Measurements from ENCODE around the gene CHURC1.

CHURC1 gene

DNA sequence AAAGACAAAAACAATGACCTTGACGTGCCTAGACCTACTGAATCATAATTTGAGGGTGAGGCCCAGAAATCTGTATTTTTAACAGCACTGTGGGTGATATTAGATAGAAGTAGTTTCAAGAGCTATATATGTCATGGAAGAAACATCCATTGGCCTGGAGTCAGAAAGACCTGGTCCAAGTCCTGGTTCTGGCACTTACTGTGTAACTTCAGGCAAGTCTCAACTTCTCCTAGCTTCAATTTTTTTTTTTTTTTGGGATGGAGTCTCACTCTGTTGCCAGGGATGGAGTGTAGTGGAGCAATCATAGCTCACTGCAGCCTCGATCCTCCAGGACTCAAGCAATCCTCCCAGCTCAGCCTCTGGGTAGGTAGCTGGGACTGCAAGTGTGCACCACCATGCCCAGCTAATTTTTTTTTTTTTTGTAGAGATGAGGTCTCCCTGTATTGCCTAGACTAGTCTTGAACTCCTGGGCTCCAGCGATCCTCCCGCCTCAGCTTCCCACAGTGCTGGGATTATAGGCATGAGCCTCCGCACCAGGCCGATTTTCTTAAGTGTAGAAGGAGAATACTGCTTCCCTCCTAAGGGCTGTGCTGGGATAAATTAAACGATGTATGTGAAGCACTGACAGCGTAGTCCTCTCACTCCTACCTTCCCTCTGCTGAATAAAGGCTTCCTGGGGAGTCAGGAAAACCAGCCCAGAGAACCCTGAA is 42.6 kb downstream of the CHURC1 start:
- DNase-seq (ENCODE audit: low read depth) = no peak

DNA sequence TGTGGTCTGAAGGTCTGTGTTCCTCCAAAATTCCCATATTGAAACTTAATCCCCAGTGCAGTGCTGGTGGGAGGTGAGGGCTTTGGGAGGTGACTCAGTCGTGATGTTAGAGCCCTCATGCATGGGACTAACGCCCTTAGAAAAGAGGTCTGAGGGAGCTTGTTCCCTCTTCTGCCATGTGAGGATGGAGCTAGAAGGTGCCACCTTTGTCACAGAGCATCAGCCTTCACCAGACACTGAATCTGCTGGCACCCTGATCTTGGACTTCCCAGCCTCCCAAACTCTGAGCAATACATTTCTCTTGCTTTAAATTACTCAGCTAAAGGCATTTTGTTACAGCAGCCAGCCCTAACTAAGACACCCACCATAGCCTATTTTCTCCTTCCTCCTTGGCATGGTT is 43.9 kb downstream of the CHURC1 start:
- no peak for DNase-seq (ENCODE audit: low read depth)

DNA sequence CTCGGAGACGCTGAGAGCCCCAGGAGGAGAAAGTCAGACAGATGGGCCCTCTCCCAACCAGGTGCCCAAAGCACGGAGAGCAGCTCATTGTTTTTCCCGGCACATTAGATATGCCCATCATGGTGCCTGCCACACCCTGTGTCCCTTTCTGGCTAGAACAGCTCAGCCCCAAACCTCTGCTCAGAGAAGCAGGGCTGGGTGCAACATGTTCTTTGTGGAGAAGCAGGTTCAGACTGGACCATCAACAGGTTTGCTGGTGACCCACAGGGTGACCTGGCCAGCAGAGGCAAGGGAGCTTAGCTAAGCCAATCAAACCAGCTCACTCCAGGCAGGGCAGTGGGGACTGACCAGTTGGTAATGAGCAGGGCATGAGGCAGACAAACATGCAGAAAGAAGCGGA is 44.5 kb downstream of the CHURC1 start:
- no peak for DNase-seq (ENCODE audit: low read depth)

DNA sequence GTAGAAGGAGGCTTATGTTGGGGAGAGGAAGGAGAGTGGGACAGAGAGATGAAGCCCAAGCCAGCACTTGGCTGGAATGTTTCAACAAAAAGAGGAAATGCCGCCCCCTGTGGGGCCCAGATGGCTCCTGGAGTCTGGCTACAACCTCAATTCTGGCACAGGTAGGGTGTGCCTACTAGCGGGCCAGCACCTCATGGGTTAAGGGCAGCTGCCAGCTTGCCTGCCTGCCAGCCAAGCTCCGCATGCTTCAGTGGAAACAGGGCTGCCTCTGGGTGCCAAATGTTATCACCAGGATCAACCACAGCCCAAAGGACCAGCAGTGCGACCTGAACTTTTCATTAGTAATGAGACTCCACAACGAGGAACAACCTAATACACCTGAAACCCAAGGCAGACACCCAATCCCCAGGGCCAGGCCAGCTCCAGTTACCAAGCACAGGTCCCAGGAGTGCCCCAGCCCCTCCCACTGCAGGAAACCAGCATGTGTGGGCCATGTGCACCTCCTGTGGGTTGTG is 46.6 kb downstream of the CHURC1 start:
- no peak for DNase-seq (ENCODE audit: low read depth)

DNA sequence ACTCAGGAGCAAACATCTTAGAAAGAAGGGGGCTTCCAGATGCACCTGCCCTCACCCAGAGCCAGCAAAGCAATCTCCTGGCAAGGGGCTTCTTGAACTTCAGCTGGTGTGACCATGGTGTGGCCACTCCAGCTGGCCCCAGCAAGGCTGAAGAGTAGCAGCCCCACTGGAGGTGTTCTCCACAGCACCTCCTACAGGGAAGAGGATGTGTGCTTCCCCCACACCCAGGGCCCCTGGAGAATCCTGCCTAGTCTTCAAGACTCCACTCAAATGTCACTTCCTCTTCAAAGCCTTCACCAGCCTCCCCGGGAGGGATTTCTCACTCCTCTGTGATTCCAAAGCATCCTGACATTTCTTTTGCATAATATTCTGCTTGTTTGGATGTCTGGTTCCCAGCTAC is 49.4 kb downstream of the CHURC1 start:
- DNase-seq (ENCODE audit: low read depth) = no peak

DNA sequence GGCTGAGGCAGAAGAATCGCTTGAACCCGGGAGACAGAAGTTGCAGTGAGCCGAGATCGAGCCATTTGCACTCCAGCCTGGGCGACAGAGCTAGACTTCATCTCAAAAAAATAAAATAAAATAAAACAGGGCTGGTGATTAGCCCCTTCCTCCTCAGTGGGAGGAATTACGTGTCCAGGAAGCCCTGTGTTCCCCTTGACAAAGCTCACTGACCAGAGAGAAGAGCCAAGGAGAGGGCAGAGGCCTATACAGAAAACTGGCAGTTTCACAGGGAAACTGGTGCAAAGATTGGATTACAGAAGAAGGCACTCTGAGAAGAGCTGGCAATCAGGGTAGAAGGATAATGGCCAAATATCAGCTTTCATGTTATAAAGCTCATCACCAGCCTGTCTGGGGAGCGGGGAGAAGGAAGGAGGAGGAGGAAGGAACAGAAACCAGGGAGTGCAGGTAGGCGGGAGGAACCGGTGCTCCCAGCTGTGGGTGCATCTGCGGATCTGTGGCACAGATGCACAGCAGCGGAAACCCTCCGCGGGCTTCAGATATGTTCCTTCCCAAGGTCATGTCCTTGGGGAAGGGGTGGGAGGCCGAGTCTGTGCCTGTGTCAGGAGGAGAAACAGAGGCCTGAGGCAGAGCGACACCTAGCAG is 51.2 kb downstream of the CHURC1 start:
- DNase-seq (ENCODE audit: low read depth) = no peak

DNA sequence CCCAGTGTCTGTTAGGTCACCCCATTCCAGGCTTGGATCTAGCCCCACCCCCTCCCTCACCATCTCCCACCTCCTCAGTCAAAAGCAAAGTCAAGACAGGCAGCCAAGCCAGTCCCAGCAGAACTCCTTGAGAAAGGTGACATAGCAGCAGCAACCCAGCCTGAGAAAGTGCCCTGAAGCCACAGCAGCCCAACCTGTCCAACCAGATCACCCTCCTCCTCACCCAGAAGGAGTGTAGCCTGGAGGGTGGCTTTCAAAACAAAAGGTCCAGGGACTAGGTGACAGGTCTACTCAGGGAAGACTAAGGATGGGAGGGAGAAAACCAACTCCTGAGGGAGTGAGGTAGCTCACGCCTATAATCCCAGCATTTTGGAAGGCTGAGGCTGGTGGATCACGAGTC is 52.7 kb downstream of the CHURC1 start:
- no peak for DNase-seq (ENCODE audit: low read depth)

DNA sequence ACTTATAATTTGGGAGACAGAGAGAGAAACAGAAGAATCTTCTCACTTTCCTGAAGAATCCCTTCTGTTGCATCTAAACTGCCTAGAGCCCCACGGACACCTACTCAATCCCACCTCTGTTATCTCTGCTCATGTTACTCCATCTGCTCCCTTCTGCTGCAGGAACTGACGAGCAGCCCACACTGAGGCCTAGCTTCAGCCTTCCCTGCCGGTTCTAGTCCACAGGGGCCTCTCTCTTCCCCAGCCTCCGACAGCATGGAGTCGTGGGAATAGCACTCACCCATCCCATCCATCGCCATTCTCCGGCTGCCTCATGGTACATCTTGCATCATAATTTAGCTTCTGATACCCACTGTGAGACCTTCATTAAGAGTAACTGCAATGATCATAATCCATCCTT is 53.9 kb downstream of the CHURC1 start:
- DNase-seq (ENCODE audit: low read depth) = no peak

GRCh38 chr14:64968651-64969050 is 54.4 kb downstream of the CHURC1 start:
- DNase-seq (ENCODE audit: low read depth) = no peak

DNA sequence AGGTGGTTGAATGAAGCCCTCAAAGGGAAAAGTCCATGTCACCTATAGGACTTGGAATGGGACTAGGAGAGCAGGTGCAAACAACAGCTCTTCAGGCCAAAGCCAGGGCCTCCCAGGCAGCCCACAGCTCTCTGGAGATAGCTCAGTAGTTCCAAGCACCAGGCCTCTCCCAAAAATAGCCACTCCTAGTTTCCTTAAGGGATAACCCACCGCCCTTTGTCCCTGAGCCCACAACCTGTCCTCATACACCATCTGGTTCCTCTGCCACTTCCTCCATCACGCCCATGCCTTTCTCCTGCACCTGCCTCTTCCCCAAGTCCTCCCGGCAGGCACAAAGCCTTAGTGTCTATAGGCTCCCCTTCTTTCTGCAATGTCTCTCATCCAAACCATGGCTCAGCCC is 55.8 kb downstream of the CHURC1 start:
- no peak for DNase-seq (ENCODE audit: low read depth)

- no peak for DNase-seq (ENCODE audit: low read depth)
Observed at GRCh38 chr14:64970776-64971477, 56.7 kb downstream of the CHURC1 start.

- no peak for DNase-seq (ENCODE audit: low read depth)
Observed at GRCh38 chr14:64971491-64971942, 57.3 kb downstream of the CHURC1 start.

DNA sequence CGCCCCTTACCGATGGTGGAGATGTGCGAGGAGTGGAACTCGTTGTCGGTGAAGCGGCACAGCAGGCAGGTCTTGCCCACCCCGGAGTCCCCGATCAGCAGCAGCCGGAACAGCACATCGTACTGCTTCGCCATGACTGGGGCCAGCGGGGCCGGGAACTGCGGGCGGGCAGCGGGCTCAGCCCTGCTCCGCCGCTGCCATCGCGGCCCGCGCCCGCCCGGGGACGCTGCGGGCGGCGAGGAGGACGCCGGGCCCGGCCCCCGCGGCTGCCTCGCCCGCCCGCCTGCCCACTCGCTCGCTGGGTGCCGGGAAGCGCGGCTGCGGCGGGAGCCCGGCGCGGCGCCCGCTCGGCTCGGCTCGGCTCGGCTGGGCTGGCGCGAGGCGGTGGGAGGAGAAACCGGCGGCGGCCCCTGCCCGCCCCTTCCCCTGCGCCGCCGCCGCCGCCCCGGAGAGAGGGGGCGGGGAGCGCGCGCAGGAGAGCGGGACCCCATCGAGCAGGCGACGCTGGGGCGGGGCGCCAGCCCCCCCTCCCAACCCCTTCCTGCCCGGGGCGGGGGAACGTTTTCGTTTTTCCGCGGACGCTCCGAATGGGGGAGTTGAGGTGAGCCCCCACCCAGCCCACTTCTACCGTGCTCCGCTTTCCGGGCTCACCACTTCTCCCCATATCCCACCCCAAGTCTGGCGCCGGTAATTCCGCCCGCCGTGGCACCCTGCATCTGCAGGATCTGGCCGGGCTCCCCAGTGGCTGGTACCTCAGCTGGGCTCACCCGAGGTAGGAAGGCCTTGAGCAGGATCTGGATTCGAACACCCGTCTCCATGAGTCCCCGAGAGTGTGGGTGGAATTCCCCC is 57.9 kb downstream of the CHURC1 start, which contains the start of gene RAB15:
Gene RAB15, minus strand, starts transcription at position 394 of the 849 bp plus-strand sequence. Its CDS starts 260 bp downstream, at position 134.
- DNase-seq (ENCODE audit: low read depth) = no peak

- DNase-seq (ENCODE audit: low read depth) = no peak
Observed at GRCh38 chr14:64973026-64973442, 58.8 kb downstream of the CHURC1 start.

- no peak for DNase-seq (ENCODE audit: low read depth)
Observed at GRCh38 chr14:64973826-64974225, 59.6 kb downstream of the CHURC1 start.

DNA sequence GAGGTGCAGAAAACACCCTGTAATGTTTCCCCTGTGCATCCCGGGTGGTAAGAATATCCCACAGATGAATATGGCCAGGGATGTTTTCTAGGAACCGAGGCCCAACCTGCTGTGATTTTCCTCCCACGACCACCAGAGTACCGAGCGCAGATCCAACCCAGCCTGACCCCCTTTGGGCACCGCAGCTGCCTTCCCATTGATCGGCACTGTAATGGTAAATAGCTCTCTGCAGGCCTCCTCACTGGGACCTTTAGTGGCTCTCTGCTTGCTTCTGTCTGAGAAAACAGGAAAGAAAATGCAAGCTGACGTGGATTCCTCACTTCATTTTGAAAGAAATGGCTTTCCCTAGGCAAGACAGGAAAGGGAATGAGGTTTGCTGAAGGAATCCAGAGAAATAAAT is 60.3 kb downstream of the CHURC1 start:
- DNase-seq (ENCODE audit: low read depth) = no peak

DNA sequence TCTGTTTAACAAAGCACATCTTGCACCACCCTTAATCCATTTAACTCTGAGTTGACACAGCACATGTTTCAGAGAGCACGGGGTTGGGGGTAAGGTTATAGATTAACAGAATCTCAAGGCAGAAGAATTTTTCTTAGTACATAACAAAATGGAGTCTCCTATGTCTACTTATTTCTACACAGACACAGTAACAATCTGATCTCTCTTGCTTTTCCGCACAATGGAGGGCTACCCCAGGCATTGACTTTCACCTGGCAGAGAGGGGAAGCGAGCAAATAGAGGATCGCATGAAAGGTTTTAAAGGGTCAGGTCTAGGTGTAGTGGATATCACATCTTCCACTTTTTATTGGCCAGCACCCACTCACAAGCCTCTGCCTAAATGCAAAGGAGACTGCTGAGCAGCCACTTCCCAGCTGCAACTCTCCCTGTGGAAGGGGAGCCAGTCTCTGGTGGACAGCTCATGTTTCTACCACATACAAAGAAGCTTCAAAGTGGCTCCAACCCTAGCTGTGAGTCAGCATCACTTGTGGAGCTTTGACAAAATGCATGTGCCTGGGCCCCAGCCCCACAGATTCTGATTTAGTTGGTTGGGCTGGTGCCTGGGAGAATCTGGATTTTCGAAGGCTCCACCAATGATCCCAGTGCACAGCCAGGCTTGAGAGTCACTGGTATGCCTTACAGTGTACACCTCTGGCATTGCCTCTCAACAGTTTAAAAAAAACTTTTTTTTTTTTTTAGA is 65.2 kb downstream of the CHURC1 start:
- DNase-seq (ENCODE audit: low read depth) = no peak

GRCh38 chr14:64983439-64984310 is 69.4 kb downstream of the CHURC1 start:
- DNase-seq (ENCODE audit: low read depth) = no peak

All from non-pigmented ciliary epithelial cell (primary cell).